Measurements from ENCODE around the gene RIPPLY2. TPM values are rescaled to one million over a fixed set of nuclear protein-coding genes. Genes with fewer than 3 reads are reported as not detected.

Gene RIPPLY2
- polyA plus RNA-seq, 1 donor from 2014 or later, result not detected

GRCh38 chr6:83849127-83849526 lies 4.0 kb upstream of the RIPPLY2 start:
- Mint-ChIP-seq H3K27me3 (peaks cover 32% of the 10 kb centered on the region), H3K9me3 (peaks cover 0 to 2% (median 2%) of the 10 kb centered on the region in 3 donors), H3K4me1 (peaks cover 2 to 6% (median 3%) of the 10 kb centered on the region in 3 donors), H3K4me3 (peak overlapping the region in 1 of 4 donors; percentile 3), H3K36me3 (no peaks in the 10 kb centered on the region), H3K27ac (no peak overlapping the region)

- H3K27ac Mint-ChIP-seq, result no peak overlapping the region
- H3K4me1 Mint-ChIP-seq, result peaks cover 3 to 7% (median 5%) of the 10 kb centered on the region in 3 donors
- no peaks in the 10 kb centered on the region for H3K36me3 Mint-ChIP-seq
- H3K9me3 Mint-ChIP-seq, result peaks cover 0 to 4% (median 2%) of the 10 kb centered on the region in 3 donors
- H3K4me3 Mint-ChIP-seq, result peak overlapping the region in 1 of 4 donors; percentile 34
- peaks cover 37% of the 10 kb centered on the region for H3K27me3 Mint-ChIP-seq
Measured at GRCh38 chr6:83849610-83850009, 3.5 kb upstream of the RIPPLY2 start.

DNA sequence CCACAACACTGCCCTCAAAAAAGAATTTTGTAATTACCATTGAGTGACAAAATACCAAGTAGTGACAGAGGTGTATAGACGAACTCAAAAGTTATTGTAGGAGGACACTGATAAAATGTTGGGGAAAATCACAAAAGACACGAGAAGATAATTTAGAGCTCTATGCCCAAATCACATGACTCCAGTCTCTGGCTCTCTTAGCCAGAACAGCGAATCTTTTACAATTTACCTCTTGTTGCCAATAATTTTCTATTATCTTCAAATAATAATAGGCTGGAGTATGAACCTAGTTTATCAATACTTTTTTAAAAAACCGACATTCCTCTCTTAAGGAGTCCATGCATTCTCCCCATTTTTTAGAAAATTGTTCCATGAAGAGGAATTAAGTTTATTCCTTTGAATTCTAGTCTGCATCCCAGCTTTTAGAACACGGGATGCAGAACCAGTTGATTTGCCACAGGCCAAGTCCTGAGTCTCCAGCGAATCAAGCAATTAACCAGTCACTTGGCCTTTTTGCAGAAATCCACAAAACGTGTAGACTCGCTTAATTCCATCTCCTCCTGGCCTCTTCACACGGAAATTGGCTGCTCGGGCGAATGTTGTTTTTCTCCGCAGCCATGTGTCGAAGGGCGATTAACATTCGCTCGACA lies 507 bp upstream of the RIPPLY2 start:
- H3K27me3 Mint-ChIP-seq, result peaks cover 46% of the 10 kb centered on the region
- no peaks in the 10 kb centered on the region for H3K36me3 Mint-ChIP-seq
- H3K9me3 Mint-ChIP-seq, result peaks cover 0 to 6% (median 4%) of the 10 kb centered on the region in 3 donors
- H3K4me1 Mint-ChIP-seq, result peaks cover 3 to 7% (median 5%) of the 10 kb centered on the region in 3 donors
- H3K4me3 Mint-ChIP-seq, result peak overlapping the region; percentile 31 to 89 (median 76)
- no peak overlapping the region for H3K27ac Mint-ChIP-seq

- Mint-ChIP-seq H3K4me1 (peaks cover 2 to 14% (median 9%) of the 10 kb centered on the region in 3 donors), H3K4me3 (peak overlapping the region; percentile 31 to 89 (median 78)), H3K27me3 (peaks cover 43% of the 10 kb centered on the region), H3K9me3 (peaks cover 0 to 6% (median 3%) of the 10 kb centered on the region in 3 donors), H3K27ac (no peak overlapping the region), H3K36me3 (no peaks in the 10 kb centered on the region)
Measured at GRCh38 chr6:83854001-83854501, 891 bp downstream of the RIPPLY2 start.

DNA sequence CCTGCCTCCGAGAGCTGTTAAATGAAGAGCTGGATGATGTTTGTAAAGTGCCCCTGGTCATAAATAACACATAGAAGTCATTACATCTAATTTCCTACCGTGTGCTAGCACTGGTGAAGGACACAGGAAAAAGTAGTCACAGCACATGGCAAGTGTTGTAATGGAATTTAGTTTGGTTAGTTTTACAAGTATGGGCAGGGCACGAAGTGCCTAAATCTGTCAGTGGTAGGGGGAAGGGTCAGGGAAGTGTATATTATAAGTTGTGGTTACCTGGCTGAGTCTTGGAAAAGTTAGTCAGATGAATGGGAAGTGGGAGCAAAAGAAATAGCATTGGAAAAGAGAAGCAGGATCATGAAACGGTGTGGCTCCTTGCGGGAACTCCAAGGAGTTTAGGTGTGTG lies 1.6 kb downstream of the RIPPLY2 start:
- Mint-ChIP-seq H3K27ac (no peak overlapping the region), H3K36me3 (no peaks in the 10 kb centered on the region), H3K27me3 (peaks cover 40% of the 10 kb centered on the region), H3K4me3 (peak overlapping the region in 1 of 4 donors; percentile 31), H3K4me1 (peaks cover 3 to 16% (median 13%) of the 10 kb centered on the region in 3 donors), H3K9me3 (peaks cover 0 to 6% (median 3%) of the 10 kb centered on the region in 3 donors)

DNA sequence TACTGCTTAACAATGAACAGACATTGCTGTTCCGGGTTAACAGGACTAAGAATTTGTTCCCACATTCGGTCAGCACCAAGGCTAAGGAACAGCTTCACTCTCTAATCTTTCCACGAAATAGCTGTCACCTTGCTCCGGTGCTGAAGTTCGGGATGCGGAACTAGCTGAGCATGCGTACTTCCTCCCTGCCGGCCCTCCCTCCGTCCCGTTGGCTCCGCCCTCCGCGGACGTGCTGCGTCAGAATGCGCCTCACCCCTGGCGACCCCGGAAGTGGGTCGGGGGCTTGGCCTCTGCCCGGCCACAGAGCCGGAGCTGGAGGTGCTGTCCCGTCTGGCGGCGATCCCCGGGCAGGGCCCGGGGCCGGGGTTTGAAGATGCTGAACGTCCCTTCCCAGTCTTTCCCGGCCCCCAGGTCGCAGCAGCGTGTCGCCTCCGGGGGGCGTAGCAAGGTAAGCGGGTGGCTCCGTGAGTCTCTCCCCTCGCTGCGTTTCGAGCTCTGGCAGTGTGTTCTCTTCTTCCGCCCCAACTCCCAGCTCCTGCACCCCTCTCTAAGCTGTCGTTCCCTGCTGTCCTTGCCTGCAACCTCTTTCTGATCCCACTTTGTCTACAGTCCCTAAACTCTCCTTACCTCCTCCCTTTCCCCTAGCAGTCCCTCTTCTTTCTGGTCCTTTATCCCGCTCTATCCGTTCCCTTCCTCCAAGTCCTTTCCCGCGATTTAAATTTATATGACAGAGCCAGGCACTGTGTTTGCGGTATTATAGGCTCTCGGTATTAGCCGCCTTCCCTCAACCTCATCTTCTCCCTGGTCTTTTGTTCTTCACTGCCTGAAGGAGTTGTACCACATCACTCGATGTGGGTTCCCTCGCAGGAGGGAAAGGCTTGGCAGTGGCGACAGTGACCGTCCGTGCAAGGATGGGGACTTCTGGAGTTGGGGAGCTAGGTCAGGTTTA lies 6.5 kb downstream of the RIPPLY2 start, which contains the start of gene CYB5R4:
CYB5R4 (plus strand) TSS at position 280 of the 949 bp plus-strand sequence; CDS start at position 374, 94 bp downstream.
- Mint-ChIP-seq H3K9me3 (peaks cover 0 to 4% (median 0%) of the 10 kb centered on the region in 3 donors), H3K36me3 (peaks cover under 1% of the 10 kb centered on the region), H3K27me3 (peaks cover 9% of the 10 kb centered on the region), H3K4me1 (peaks cover 18 to 35% (median 27%) of the 10 kb centered on the region in 3 donors), H3K4me3 (peak within 1 kb of the TSS; percentile 91 to 99 (median 96)), H3K27ac (peak within 1 kb of the TSS; percentile 66 to 96 (median 95))

- Mint-ChIP-seq H3K4me3 (peak overlapping the region; percentile 91 to 99 (median 96)), H3K9me3 (no peaks in the 10 kb centered on the region), H3K27ac (peak overlapping the region; percentile 66 to 96 (median 95)), H3K4me1 (peaks cover 18 to 37% (median 29%) of the 10 kb centered on the region in 3 donors), H3K36me3 (peaks cover 1% of the 10 kb centered on the region), H3K27me3 (peaks cover 3% of the 10 kb centered on the region)
Measured at GRCh38 chr6:83860359-83860755, 7.2 kb downstream of the RIPPLY2 start.

GRCh38 chr6:83860782-83861495 lies 7.8 kb downstream of the RIPPLY2 start:
- Mint-ChIP-seq H3K9me3 (no peaks in the 10 kb centered on the region), H3K36me3 (peaks cover 6% of the 10 kb centered on the region), H3K27ac (peak overlapping the region in 2 of 3 donors; percentile 66 to 96), H3K4me1 (peaks cover 18 to 37% (median 33%) of the 10 kb centered on the region in 3 donors), H3K27me3 (no peaks in the 10 kb centered on the region), H3K4me3 (peak overlapping the region; percentile 91 to 99 (median 96))

DNA sequence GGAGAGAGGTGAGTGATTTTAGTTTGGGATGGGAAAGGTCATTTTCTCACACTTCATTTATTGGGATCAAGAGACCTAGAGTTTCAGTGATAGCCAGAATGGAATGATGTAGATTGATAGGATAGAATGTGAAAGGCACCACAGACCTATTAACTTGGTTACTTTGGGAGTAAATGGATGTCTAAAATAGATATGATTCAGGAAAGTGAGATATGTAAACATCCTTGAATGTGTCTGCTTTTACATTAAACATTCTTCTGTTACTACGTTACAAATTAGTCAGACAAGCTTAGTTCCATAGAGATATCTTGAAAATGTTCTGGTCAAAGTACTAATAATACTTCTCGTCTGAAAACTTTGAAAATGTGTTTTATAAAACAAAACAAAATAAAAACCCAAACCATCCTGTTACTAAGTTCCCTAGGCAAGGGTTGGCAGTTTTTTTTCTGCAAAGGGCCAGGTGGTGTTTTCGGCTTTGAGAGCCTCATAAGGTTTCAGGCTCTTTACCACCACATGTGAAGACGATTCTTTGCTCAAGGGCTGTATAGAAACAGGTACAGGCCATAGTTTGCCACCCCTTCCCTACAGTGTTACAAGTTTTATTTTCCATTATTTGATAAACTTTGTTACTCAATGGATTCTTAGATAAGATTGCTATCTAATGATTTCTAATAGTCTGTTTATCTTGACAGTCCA lies 9.8 kb downstream of the RIPPLY2 start:
- Mint-ChIP-seq H3K36me3 (peaks cover 18% of the 10 kb centered on the region), H3K4me3 (peak overlapping the region in 1 of 4 donors; percentile 19), H3K4me1 (peaks cover 19 to 37% (median 33%) of the 10 kb centered on the region in 3 donors)

DNA sequence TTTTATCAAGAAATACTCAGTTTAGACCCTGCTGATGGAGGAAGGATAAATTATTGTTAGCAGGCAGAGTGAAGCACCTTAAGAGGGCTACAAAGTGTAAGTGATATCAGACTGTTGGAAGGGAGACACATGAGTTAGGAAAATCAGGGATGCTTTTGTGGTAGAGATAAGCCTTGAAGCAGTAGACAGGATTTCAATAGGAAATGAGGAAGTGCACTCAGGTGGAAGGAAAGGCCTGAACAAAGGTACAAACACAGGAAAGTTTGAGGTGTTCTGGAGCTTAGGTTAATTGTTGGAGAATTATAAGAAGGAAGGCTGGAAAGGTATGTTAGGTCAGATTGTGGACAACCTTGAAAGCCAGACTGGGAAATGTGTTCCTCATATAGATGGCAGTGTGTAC lies 13.9 kb downstream of the RIPPLY2 start:
- peak overlapping the region in 2 of 4 donors; percentile 10 to 26 for H3K4me3 Mint-ChIP-seq
- peaks cover 3 to 13% (median 7%) of the 10 kb centered on the region in 3 donors for H3K9me3 Mint-ChIP-seq
- H3K27me3 Mint-ChIP-seq, result no peaks in the 10 kb centered on the region
- peaks cover 34% of the 10 kb centered on the region for H3K36me3 Mint-ChIP-seq
- no peak overlapping the region for H3K27ac Mint-ChIP-seq
- H3K4me1 Mint-ChIP-seq, result peaks cover 13 to 21% (median 21%) of the 10 kb centered on the region in 3 donors

More for the DNA sequence above, 9.8 kb downstream of the RIPPLY2 start:
- Mint-ChIP-seq H3K9me3 (peaks cover 3 to 9% (median 7%) of the 10 kb centered on the region in 3 donors), H3K27ac (no peak overlapping the region), H3K27me3 (no peaks in the 10 kb centered on the region)

DNA sequence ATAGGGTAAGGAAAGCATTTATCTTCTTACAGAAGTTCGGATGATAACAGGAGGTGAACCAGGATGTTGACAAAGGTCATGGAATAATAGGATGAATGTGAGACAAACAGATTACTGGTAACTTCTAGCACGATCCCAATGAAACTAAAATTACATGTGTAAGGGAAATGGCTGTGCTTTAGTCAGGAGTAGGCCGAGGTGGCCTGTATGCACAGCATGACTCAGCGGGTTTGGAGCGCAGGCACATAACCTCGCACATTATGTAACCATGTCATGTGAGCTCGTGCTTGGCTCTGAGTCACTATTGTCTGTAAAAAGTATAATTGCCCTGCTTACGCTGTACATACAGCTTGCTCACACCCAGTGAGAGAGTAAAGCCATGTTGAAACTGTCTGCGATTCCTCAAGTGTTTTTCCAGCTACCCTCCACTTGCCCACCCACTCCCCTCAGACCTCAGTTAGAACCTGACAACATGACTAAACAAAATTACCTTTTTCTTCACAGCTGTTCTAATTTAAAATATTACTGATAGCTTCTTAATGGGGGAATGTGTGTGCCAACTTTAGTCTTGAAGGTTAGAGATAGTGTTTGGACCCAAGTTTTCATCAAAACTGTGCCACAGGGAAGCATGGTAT lies 14.5 kb downstream of the RIPPLY2 start:
- Mint-ChIP-seq H3K9me3 (peaks cover 3 to 13% (median 7%) of the 10 kb centered on the region in 3 donors), H3K27me3 (no peaks in the 10 kb centered on the region), H3K4me3 (peak overlapping the region in 1 of 4 donors; percentile 10), H3K27ac (peak overlapping the region in 1 of 3 donors; percentile 34), H3K4me1 (peaks cover 16 to 22% (median 21%) of the 10 kb centered on the region in 3 donors), H3K36me3 (peaks cover 34% of the 10 kb centered on the region)

DNA sequence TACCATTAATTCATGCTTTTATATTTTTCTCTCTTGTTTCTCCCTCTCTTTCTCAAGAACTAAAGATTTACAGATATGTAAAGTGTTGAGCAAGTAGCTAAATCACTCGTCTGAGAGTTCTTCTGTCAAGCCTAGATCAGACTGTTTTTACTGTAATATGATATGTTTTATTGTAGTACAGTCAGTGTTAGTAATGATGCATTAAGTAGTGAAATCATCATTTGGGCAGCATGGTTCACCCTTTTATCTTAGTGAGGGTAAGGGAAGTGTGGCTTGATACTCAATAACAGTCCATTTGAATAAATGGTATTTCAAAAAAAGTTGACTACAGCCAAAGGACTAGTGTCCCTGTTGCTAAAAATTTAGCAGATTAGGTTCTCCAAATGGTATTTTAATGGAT lies 15.5 kb downstream of the RIPPLY2 start:
- Mint-ChIP-seq H3K27ac (no peak overlapping the region), H3K27me3 (no peaks in the 10 kb centered on the region), H3K4me3 (peak overlapping the region in 1 of 4 donors; percentile 56), H3K4me1 (peaks cover 16 to 24% (median 24%) of the 10 kb centered on the region in 3 donors), H3K36me3 (peaks cover 34% of the 10 kb centered on the region), H3K9me3 (peaks cover 5 to 15% (median 7%) of the 10 kb centered on the region in 3 donors)

- Mint-ChIP-seq H3K9me3 (peaks cover 6 to 17% (median 7%) of the 10 kb centered on the region in 3 donors), H3K4me3 (no peak overlapping the region), H3K4me1 (peaks cover 20 to 27% (median 21%) of the 10 kb centered on the region in 3 donors), H3K27ac (no peak overlapping the region), H3K27me3 (no peaks in the 10 kb centered on the region), H3K36me3 (peaks cover 34% of the 10 kb centered on the region)
Measured at GRCh38 chr6:83870649-83871048, 17.5 kb downstream of the RIPPLY2 start.

Measured in IgD-negative memory B cell (primary cell).